Immature natural killer cell (primary cell): ENCODE measurements around the gene ABCC3. TPM values are rescaled to one million over a fixed set of nuclear protein-coding genes. Genes with fewer than 3 reads are reported as not detected.
"Not testable (repeated sequence)": the region's sequence is repeated elsewhere in the genome, so short reads cannot be mapped to it uniquely, and the experiment has no call there.

Source experiments
- DNase-seq, 3 donors: peaks; one replicate each; pipeline ENCODE4 v3.0.0; 2022; ENCODE audit warnings: mixed read lengths in 1 of 3
- H3K27ac Mint-ChIP-seq, 6 donors: one replicate each; pipeline ENCODE4 v1.8.0; 2020; ENCODE audit warnings: mixed read lengths in 6 of 6, mild to moderate bottlenecking in 5 of 6, inconsistent platforms in 4 of 6, moderate library complexity in 3 of 6
- H3K27me3 Mint-ChIP-seq, 3 donors: one replicate each; pipeline ENCODE4 v1.8.0; 2020 to 2021; ENCODE audit warnings: low read depth in 3 of 3, mild to moderate bottlenecking in 3 of 3, mixed read lengths in 3 of 3, moderate library complexity in 3 of 3, inconsistent platforms in 1 of 3
- H3K36me3 Mint-ChIP-seq, 3 donors: one replicate each; pipeline ENCODE4 v1.8.0; 2020; ENCODE audit warnings: mixed read lengths in 3 of 3, inconsistent platforms in 2 of 3, mild to moderate bottlenecking in 2 of 3
- H3K4me1 Mint-ChIP-seq, 2 donors: one replicate each; pipeline ENCODE4 v1.8.0; 2020; ENCODE audit warnings: inconsistent platforms in 2 of 2, mild to moderate bottlenecking in 2 of 2, mixed read lengths in 2 of 2, moderate library complexity in 1 of 2
- H3K4me3 Mint-ChIP-seq, 5 donors: one replicate each; pipeline ENCODE4 v1.8.0; 2020; ENCODE audit warnings: mild to moderate bottlenecking in 5 of 5, mixed read lengths in 5 of 5, inconsistent platforms in 3 of 5, moderate library complexity in 3 of 5
- H3K9me3 Mint-ChIP-seq, 6 donors: one replicate each; pipeline ENCODE4 v1.8.0; 2020; ENCODE audit warnings: mild to moderate bottlenecking in 6 of 6, mixed read lengths in 6 of 6, inconsistent platforms in 4 of 6, moderate library complexity in 3 of 6
- polyA plus RNA-seq, 3 donors: library from polyadenylated mRNA; unstranded; fragments of 300-500 nt; fragmentation: Illumina TruSeq; gene quantifications; one replicate each; pipeline ENCODE4 v1.2.3, GENCODE V29; 2021

ABCC3 gene
- polyA plus RNA-seq, 3 donors from 2014 or later = 0.52 to 1.2 TPM; not detected in 1

DNA sequence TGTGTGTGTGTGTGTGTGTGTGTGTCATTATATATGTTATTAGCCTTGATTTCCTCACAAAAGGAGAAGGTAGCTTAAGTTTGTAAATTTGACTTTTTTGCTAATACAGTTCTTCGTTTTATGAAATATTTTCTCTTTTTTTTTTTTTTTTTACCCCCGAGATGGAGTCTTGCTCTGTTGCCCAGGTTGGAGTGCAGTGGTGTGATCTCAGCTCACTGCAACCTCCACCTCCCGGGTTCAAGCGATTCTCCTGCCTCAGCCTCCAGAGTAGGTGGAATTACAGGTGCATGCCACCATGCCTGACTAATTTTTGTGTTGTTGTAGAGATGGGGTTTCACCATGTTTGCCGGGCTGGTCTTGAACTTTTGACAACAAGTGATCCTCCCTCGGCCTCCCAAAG, 89.9 kb downstream of the ABCC3 start:
- DNase-seq, H3K4me3 Mint-ChIP-seq, H3K9me3 Mint-ChIP-seq, H3K27ac Mint-ChIP-seq, H3K27me3 Mint-ChIP-seq, H3K36me3 Mint-ChIP-seq: not testable (repeated sequence)
- H3K4me1 Mint-ChIP-seq = peaks cover 67 to 94% of the 10 kb centered on the region in 2 donors

DNA sequence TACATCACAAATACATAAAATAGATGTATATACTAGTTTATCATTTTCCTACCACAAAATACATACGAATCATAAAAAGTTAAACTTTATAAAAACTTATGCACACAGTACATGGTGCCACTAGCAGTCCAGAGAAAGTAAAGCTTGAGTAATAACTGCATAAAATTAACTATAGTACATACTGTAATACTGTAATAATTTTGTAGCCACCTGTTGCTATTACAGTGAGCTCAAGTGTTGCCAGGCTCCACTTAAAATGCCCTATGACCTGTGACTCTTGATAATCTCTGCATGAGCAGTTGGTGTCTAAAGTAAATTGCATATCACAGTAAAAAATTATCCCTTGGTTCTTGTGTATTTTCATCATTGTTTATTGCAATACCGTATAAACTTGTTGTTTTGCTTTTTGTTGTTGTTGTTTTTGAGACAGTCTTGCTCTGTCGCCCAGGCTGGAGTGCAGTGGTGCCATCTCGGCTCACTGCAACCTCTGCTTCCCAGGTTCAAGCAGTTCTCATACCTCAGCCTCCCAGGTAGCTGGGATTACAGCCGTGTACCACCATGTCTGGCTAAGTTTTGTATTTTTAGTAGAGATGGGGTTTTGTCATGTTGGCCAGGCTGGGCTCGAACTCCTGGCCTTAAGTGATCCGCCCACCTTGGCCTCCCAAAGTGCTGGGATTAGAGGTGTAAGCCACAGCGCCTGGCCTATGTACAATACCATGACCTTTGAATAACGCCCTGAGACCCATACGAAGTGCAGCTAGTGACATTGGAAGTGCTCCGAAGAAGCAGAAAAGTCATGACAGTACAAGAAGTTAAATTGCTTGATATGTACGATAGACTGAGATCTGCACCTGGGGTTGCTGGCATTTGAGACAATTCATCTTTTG, 91.3 kb downstream of the ABCC3 start:
- H3K27me3 Mint-ChIP-seq = peaks cover 0 to 2% (median 0%) of the 10 kb centered on the region in 3 donors
- peak overlapping the region in 3 of 6 donors; percentile 32 to 45 (median 35) for H3K27ac Mint-ChIP-seq
- no peak for DNase-seq
- no peaks in the 10 kb centered on the region for H3K9me3 Mint-ChIP-seq
- peaks cover 60 to 85% of the 10 kb centered on the region in 2 donors for H3K4me1 Mint-ChIP-seq
- H3K4me3 Mint-ChIP-seq = no peak overlapping the region
- peaks cover 0 to 5% (median 0%) of the 10 kb centered on the region in 3 donors for H3K36me3 Mint-ChIP-seq

DNA sequence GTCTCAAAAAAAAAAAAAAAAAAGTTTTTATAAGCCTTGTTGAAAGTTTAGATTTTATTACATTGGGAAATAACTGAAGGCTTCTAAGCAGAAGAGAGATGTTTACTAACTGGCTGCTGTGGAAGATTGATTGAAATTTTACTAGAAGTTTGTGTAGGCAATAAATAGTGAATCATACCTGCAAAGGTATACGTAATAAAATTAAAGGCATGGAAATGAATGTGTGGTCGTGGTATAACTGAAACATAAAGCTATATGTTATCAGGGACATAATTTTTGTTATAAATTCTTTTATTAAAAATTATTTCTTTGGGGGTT, 93.4 kb downstream of the ABCC3 start:
- DNase-seq = no peak
- Mint-ChIP-seq H3K27ac (no peak overlapping the region), H3K9me3 (no peaks in the 10 kb centered on the region), H3K4me3 (no peak overlapping the region), H3K4me1 (peaks cover 63 to 87% of the 10 kb centered on the region in 2 donors), H3K27me3 (peaks cover 0 to 2% (median 0%) of the 10 kb centered on the region in 3 donors), H3K36me3 (peaks cover 0 to 5% (median 0%) of the 10 kb centered on the region in 3 donors)

DNA sequence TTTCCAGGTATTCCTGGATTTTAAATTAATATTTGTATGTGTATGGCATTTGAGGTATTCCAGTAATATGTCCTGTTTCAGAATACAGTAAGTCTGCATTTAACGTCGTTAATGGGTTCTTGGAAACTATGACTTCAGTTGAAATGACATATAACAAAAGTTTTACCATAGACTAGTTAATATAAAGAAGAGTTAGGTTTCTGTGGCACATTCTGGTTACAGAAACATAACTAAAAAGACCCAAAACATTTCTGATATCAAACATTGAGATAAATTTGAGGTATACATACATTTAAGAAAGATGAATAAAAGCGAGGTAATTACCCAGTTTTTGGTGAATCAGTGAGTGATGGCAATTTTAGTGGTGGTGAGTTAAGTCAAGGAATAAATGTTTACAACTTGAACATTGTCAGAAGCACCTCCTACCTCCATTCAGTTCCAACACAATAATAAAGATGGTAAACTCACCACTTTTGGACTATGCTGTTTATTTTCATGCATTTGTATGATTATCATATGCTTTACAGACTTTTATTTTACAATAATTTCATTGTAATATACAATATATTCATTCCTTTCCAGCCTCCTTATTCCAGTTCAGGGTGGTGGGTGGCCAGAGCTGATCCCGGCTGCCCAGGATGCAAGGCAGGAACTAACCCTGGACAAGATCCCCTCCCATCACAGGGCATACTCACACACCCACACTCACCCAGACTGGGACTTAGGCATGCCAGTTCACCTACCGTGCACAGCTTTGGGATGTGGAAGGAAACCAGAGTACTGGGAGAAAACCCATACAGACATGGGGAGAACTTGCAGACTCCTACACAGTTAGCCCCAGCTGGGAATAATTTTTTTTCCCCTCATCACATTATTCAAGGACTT, 94.4 kb downstream of the ABCC3 start:
- Mint-ChIP-seq H3K36me3 (peaks cover 0 to 5% (median 0%) of the 10 kb centered on the region in 3 donors), H3K4me3 (no peak overlapping the region), H3K4me1 (peaks cover 59 to 86% of the 10 kb centered on the region in 2 donors), H3K27me3 (peaks cover 0 to under 1% (median 0%) of the 10 kb centered on the region in 3 donors), H3K27ac (peak overlapping the region in 2 of 6 donors; percentile 19 to 45), H3K9me3 (no peaks in the 10 kb centered on the region)
- DNase-seq = no peak

DNA sequence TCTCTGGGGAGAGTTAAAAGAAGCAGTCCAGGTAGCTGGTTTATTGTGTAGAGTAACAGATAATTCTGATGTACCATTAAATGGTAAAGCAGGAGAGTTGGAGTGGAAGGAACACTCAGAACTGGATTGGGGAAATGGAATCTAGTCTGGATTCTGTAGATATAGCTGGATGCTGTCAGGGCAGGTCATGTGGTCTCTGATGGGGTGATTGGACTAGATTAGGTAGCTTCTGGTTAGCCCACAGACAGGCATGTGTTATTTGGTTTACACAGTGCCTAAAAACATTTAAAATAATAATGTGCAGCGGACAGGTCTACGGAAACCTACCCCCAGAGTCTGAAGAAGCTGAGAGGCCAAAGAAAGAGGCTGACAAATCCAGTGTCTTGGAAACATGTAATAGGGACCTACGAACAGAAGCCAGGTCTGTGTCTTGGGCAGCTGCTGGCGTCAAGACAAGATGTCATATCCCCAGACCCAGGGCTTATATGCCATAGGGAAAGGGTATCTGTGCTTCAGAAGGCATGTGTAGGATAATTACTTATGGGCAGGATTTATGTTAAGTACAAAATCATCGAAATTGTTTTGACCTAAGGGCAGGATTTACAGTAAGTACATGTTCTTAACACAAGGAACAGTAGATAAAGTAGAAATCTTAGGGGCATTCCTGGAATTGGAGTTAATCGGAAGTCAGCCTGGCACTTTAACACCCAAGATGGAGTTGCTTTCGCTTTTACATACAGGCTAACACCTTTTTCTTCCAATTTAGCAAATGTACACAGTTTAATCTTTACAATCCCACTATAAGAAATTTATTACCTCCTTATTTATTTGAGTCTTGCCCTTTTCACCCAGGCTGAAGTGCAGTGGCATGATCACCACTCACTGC, 97.1 kb downstream of the ABCC3 start:
- peaks cover 64 to 90% of the 10 kb centered on the region in 2 donors for H3K4me1 Mint-ChIP-seq
- peaks cover 0 to 5% (median 0%) of the 10 kb centered on the region in 3 donors for H3K36me3 Mint-ChIP-seq
- peak overlapping the region; percentile 35 to 84 (median 76) for H3K27ac Mint-ChIP-seq
- no peaks in the 10 kb centered on the region for H3K9me3 Mint-ChIP-seq
- peaks cover 0 to 2% (median 0%) of the 10 kb centered on the region in 3 donors for H3K27me3 Mint-ChIP-seq
- H3K4me3 Mint-ChIP-seq = peak overlapping the region; percentile 5 to 62 (median 40)
- DNase-seq = peak in 1 of 3 donors; percentile 14

DNA sequence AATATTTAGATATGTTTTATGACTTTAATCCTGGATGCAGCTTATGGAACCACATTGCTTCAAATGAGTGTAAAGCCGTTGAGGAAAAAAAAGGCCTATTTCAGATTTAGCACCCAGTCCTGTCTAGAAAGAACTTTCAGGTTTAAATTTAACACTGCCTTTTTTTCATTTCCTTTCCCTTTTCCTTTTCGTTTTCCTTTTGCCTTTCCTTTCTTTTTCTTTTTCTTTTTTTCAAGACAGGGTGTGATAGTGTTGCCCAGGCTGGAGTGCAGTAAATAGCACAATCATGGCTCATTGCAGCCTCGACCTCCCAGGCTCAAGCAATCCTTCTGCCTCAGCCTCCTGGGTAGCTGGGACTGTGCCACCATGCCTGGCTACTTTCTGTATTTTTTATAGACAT, 100.6 kb downstream of the ABCC3 start:
- Mint-ChIP-seq H3K9me3 (no peaks in the 10 kb centered on the region), H3K27me3 (peaks cover 0 to 2% (median 2%) of the 10 kb centered on the region in 3 donors), H3K27ac (peak overlapping the region in 2 of 6 donors; percentile 44 to 53), H3K4me3 (peak overlapping the region in 1 of 5 donors; percentile 16), H3K4me1 (peaks cover 64 to 95% of the 10 kb centered on the region in 2 donors), H3K36me3 (peaks cover 0 to 7% (median 6%) of the 10 kb centered on the region in 3 donors)
- no peak for DNase-seq

DNA sequence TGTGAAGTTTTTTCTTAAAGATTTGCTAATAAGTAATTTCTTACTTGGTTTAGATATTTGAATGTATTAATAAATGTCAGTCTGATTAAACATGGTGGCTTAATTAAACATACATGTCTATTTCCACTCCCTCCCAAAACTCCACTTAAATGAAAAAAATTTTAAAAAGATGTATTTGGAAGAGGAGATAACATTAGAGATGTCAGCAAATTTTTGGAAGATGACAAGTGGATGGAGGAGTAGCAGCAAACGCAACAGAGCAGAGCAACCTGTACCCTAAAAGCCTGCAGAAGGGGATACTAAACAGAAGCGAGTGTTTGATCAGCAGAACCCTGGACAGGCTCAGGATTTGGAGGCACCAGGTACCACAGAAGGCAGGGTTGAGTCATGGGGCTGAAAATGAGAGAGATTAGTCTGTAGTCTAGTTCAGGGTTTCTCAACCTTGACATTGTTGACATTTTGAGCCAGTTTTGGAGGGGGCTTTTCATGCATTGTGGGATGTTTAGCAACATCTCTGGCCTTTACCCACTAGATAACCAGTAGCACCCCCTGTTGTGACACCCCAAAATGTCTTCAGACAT, 102.5 kb downstream of the ABCC3 start:
- no peak for DNase-seq
- H3K27me3 Mint-ChIP-seq = peaks cover 0 to 5% (median 3%) of the 10 kb centered on the region in 3 donors
- peaks cover 10 to 21% (median 13%) of the 10 kb centered on the region in 3 donors for H3K36me3 Mint-ChIP-seq
- no peak overlapping the region for H3K4me3 Mint-ChIP-seq
- H3K27ac Mint-ChIP-seq = no peak overlapping the region
- peaks cover 52 to 78% of the 10 kb centered on the region in 2 donors for H3K4me1 Mint-ChIP-seq
- no peaks in the 10 kb centered on the region for H3K9me3 Mint-ChIP-seq

DNA sequence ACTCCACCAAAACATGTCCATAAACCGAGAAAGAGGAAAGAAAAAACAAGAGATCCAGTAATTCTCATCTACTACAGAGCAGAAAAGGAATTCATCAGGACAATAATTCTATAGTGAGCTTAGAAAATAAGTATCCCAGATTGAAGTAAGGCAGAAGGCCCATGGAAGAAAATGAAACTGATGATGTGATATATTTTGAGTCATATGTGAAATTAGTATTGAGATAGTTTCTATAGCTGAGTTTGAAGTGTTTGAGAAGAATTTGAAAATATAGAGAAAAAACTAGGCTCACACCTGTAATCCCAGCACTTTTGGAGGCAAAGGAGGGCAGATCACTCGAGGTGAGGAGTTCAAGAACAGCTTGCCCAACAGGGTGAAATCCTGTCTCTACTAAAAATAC, 104.4 kb downstream of the ABCC3 start:
- Mint-ChIP-seq H3K4me1 (peaks cover 39 to 60% of the 10 kb centered on the region in 2 donors), H3K27me3 (peaks cover 0 to 5% (median 3%) of the 10 kb centered on the region in 3 donors), H3K36me3 (peaks cover 14 to 32% (median 20%) of the 10 kb centered on the region in 3 donors), H3K27ac (peak overlapping the region in 2 of 6 donors; percentile 17 to 29), H3K9me3 (no peaks in the 10 kb centered on the region), H3K4me3 (no peak overlapping the region)
- no peak for DNase-seq

Other genes starting within 250 kb of the ABCC3 start
- gene LRRC59, start 237.4 kb upstream of the ABCC3 start, polyA plus RNA-seq = 10 to 100 TPM; 16.8 to 30.3 (median 23.9) TPM
- gene ACSF2, start 208.7 kb upstream of the ABCC3 start, polyA plus RNA-seq = 10 to 100 TPM in 1 of 3 donors, 1 to 10 TPM in 2; 4.8 to 11.1 (median 5.4) TPM
- not detected for gene CHAD, start 166.0 kb upstream of the ABCC3 start, polyA plus RNA-seq
- gene RSAD1, start 156.0 kb upstream of the ABCC3 start, polyA plus RNA-seq = 10 to 100 TPM; 50.5 to 54.2 (median 54.1) TPM
- under 1 TPM in 1 of 3 donors, not detected in 2; 1.00 TPM for gene MYCBPAP, start 126.4 kb upstream of the ABCC3 start, polyA plus RNA-seq
- not detected for gene EPN3, start 102.1 kb upstream of the ABCC3 start, polyA plus RNA-seq
- gene SPATA20, start 87.7 kb upstream of the ABCC3 start, polyA plus RNA-seq = 10 to 100 TPM in 1 of 3 donors, 1 to 10 TPM in 2; 9.8 to 23.0 (median 9.9) TPM
- not detected for gene CACNA1G, start 74.2 kb upstream of the ABCC3 start, polyA plus RNA-seq
- gene ANKRD40, start 73.0 kb downstream of the ABCC3 start, polyA plus RNA-seq = 1 to 10 TPM; 2.3 to 6.8 (median 4.0) TPM
- gene LUC7L3, start 84.7 kb downstream of the ABCC3 start, polyA plus RNA-seq = 10 to 100 TPM; 29.2 to 77.8 (median 30.0) TPM
- not detected for gene ANKRD40CL, start 132.6 kb downstream of the ABCC3 start, polyA plus RNA-seq
- gene WFIKKN2, start 200.7 kb downstream of the ABCC3 start, polyA plus RNA-seq = not detected
- gene TOB1, start 231.5 kb downstream of the ABCC3 start, polyA plus RNA-seq = 10 to 100 TPM in 2 of 3 donors, 1 to 10 TPM in 1; 8.9 to 23.7 (median 10.3) TPM